ENCODE measurements around the gene DLG5.

GRCh38 chr10:77844713-77845445 lies 81.7 kb downstream of the DLG5 start:
- TF ChIP-seq CTCF (IDR thresholded peaks at IDR 0.05) (no peak), POLR2A (IDR thresholded peaks at IDR 0.05) (no peak), POLR2AphosphoS5 (IDR thresholded peaks at IDR 0.05) (peak; percentile 57)

Measured in gastroesophageal sphincter (tissue), 3 donors.